Measurements from ENCODE around the gene GPR137B. TPM values are rescaled to one million over a fixed set of nuclear protein-coding genes. Genes with fewer than 3 reads are reported as not detected.
A peak's percentile ranks its signal among the peaks of the same experiment; 100 is the strongest.

The GPR137B gene
- total and polyA plus RNA-seq, 2 of the 4 experiments (the other 2 are of a cell fraction), result 4.5 to 12.3 TPM

DNA sequence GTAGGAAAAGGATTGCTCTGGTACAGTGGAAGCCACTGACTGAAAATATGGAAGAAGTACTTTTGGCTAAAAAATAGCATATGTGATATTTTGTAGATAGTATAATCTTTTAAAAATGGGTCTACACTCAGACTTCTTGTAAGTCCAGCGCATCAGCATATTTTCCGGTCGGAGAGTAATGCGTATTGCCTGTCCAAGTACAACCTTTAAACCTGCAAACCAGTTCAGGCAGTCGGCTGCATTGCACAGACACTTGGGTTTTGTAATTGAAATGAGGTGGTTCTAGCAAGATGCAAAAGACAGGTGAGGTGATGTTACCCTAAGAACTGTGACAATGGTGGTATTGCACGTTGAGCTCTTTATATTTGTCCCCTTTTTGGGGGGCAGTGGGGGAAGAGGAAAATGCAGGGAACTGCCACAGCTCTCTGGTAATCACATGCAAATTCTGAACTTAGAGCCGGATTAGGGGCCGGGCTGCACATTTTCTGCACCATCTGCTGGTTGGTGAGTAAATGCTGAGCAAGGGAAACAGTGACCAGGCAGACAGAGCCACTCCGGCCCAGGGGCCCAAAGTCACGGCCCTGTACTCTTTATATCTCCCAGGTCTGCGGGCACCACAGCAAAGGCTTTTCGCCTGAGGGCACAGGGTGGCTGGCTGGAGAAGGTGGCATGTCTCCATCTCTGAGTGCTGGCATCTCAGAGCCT, 2.3 kb downstream of the GPR137B start:
- dilution Hi-C loops (cut with HindIII; ENCODE audit: low sequenced_read_pairs, unreplicated experiment), result no loop called here
- H3K4me3 ChIP-seq (ENCODE audit: insufficient read depth, low read depth, low read length), result no peak overlapping the region
- no peak overlapping the region for H3K4ac ChIP-seq (ENCODE audit: low read depth, low read length)
- no peaks in the 10 kb centered on the region for H3K9me3 ChIP-seq (ENCODE audit: control insufficient read depth, insufficient read depth, low read length)
- H3K14ac ChIP-seq (replicated peaks; ENCODE audit: low read depth, low read length), result no peak overlapping the region
- no peak for TF ChIP-seq POLR2A (IDR thresholded peaks at IDR 0.05; ENCODE audit: low read depth, low read length)
- TF ChIP-seq MAFK (IDR thresholded peaks at IDR 0.05; ENCODE audit: low read depth, low read length), result peak; percentile 75
- H2BK5ac ChIP-seq (ENCODE audit: low read depth, low read length, poor library complexity, severe bottlenecking), result no peak overlapping the region
- no peak overlapping the region for H2BK15ac ChIP-seq (ENCODE audit: low read depth, low read length)
- ATAC-seq (ENCODE audit: low read depth), result no peak
- WGBS, 2 experiments (ENCODE audit: extremely low coverage in 2 of 2, insufficient read length in 1 of 2), result 93% methylated on average over 3 of the region's 12 CpGs; no CpG with 5 or more reads in 1 of the 2 experiments
- H3K56ac ChIP-seq (ENCODE audit: extremely low read depth, insufficient read depth, low read length), result no peak overlapping the region
- POLR2A ChIA-PET (ENCODE audit: unreplicated experiment), result no interaction called here
- H3K4me1 ChIP-seq (ENCODE audit: control insufficient read depth, insufficient read depth, low read length), result peaks cover 2% of the 10 kb centered on the region; the same call in 1 of the 2 replicates
- no peak overlapping the region for H3K23ac ChIP-seq (ENCODE audit: low read depth, low read length)
- H4K91ac ChIP-seq (ENCODE audit: insufficient read depth, low read depth, low read length), result no peak overlapping the region
- no TSS peak for BruUV-seq (replicated peaks)
- H4K5ac ChIP-seq (ENCODE audit: low read depth, low read length), result no peak overlapping the region
- 0 out of 2 replicates have a peak, but pooled peaks cover 3% of the 10 kb centered on the region for H3K9me1 ChIP-seq (ENCODE audit: insufficient read depth, low read length)
- CTCF ChIA-PET, result no interaction called here
- peaks cover 13% of the 10 kb centered on the region for H3K27me3 ChIP-seq (ENCODE audit: control insufficient read depth, insufficient read depth, low read length)
- H2BK120ac ChIP-seq (ENCODE audit: low read depth, low read length), result no peak overlapping the region
- H4K20me1 ChIP-seq (ENCODE audit: insufficient read depth, low read length), result peaks cover 12% of the 10 kb centered on the region
- H3K4me2 ChIP-seq (ENCODE audit: low read depth, low read length), result no peak overlapping the region
- H2AK9ac ChIP-seq (replicated peaks; ENCODE audit: low read depth, low read length, poor library complexity), result no peak overlapping the region
- H2BK20ac ChIP-seq (ENCODE audit: low read depth, low read length), result no peak overlapping the region
- intact Hi-C loops (cut with micrococcal nuclease), result no loop called here
- peak; percentile 4 for DNase-seq
- H3K79me1 ChIP-seq (ENCODE audit: low read depth in 1 of 2, low read length in 2 of 2), result peaks cover 7 to 12% of the 10 kb centered on the region in 2 experiments
- no peak overlapping the region for H4K8ac ChIP-seq (ENCODE audit: low read depth in 2 of 2, low read length in 2 of 2)
- H3K18ac ChIP-seq (ENCODE audit: low read depth, low read length), result no peak overlapping the region
- H3K36me3 ChIP-seq (ENCODE audit: control insufficient read depth, insufficient read depth, low read length), result 0 out of 2 replicates have a peak, but pooled peaks cover 2% of the 10 kb centered on the region
- no peak overlapping the region for H2AFZ ChIP-seq (replicated peaks; ENCODE audit: low read length, poor library complexity)
- H2AK5ac ChIP-seq (ENCODE audit: low read depth, low read length), result no peak overlapping the region
- no peak overlapping the region for H3K27ac ChIP-seq (ENCODE audit: insufficient read depth, low read length)
- H3K9ac ChIP-seq (ENCODE audit: low read depth, low read length), result no peak overlapping the region
- in situ Hi-C loops (cut with MboI; ENCODE audit: low sequenced_read_pairs), result no loop called here
